Lower leg skin (tissue), 4 donors: ENCODE results near the gene SLC6A2. TPM values are rescaled to one million over a fixed set of nuclear protein-coding genes. Genes with fewer than 3 reads are reported as not detected.
"Not testable (repeated sequence)": the region's sequence is repeated elsewhere in the genome, so short reads cannot be mapped to it uniquely, and the experiment has no call there.

ENCODE experiments used
- DNase-seq, 2 donors: peaks; one replicate each; pipeline ENCODE4 v3.0.0-alpha.2; 2019; ENCODE audit warnings: low spot score in 2 of 2
- H3K4me3 ChIP-seq: fragments of 200-600 bp; sonication (generic); 2 replicates; pipeline ENCODE4 v1.5.1; 2017; ENCODE audit warnings: mild to moderate bottlenecking, low read depth; ENCODE audit not compliant: poor library complexity, severe bottlenecking
- POLR2A ChIP-seq, 2 donors: fragments of 450-650 bp; IDR thresholded peaks; one replicate each; pipeline ENCODE4 v1.6.1; 2016 to 2017; ENCODE audit warnings: antibody characterized with exemption in 2 of 2, mild to moderate bottlenecking in 1 of 2, moderate library complexity in 1 of 2
- WGBS, 2 donors: methylation state at CpG; one replicate each; pipeline ENCODE4 v1.1.5; 2018; 5-methylcytosine and 5-hydroxymethylcytosine counted together
- intact Hi-C: fragments of 100-400 bp; cut with DNase I; formaldehyde crosslinking; loops from one replicate; pipeline ENCODE4 v1.15.0; 2023; ENCODE audit warnings: low total_unique reads
- total RNA-seq, 4 donors: library from RNA; depleted of rRNA; stranded (reverse); fragments of >200 nt; gene quantifications; one replicate each; pipeline ENCODE4 v1.1.0, GENCODE V29; 2016
- TF ChIP-seq, protein P1 (sequence below), 3 donors: fragments of 450-650 bp; IDR thresholded peaks; one replicate each; pipeline ENCODE4 v1.5.1; 2016; ENCODE audit warnings: antibody characterized with exemption in 3 of 3, mild to moderate bottlenecking in 3 of 3, moderate library complexity in 2 of 3

Gene SLC6A2
- total RNA-seq, 4 donors from 2014 or later: 2.3 to 26.1 (median 8.7) TPM

DNA sequence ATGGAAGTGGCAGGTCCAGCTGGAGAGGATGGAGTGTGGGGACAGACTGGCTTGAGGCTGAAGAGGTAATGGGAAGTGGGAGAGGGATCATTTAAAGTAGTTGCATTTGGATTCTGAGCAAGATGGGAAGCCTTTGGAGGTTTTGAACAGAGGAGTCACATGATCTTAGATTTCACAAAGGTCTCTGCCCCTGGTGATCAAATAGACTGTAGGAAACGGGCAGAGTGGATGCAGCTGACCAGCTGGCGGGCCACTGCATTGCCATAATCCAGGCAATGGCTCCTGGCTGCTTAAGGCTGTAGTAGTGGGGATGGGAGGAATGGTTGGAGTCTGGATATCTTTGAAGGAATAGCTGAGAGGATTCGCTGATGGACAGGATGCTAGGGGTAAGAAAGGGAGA, 81.5 kb downstream of the SLC6A2 start:
- DNase-seq: no peak
- WGBS, 2 donors: 70 to 76% methylated on average over 3 of the region's 3 CpGs
- no peak overlapping the region for H3K4me3 ChIP-seq
- intact Hi-C loops: no loop called here
- no peak for TF ChIP-seq POLR2A (IDR thresholded peaks at IDR 0.05)
- TF ChIP-seq, protein P1, sequence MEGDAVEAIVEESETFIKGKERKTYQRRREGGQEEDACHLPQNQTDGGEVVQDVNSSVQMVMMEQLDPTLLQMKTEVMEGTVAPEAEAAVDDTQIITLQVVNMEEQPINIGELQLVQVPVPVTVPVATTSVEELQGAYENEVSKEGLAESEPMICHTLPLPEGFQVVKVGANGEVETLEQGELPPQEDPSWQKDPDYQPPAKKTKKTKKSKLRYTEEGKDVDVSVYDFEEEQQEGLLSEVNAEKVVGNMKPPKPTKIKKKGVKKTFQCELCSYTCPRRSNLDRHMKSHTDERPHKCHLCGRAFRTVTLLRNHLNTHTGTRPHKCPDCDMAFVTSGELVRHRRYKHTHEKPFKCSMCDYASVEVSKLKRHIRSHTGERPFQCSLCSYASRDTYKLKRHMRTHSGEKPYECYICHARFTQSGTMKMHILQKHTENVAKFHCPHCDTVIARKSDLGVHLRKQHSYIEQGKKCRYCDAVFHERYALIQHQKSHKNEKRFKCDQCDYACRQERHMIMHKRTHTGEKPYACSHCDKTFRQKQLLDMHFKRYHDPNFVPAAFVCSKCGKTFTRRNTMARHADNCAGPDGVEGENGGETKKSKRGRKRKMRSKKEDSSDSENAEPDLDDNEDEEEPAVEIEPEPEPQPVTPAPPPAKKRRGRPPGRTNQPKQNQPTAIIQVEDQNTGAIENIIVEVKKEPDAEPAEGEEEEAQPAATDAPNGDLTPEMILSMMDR (IDR thresholded peaks at IDR 0.05): no peak

DNA sequence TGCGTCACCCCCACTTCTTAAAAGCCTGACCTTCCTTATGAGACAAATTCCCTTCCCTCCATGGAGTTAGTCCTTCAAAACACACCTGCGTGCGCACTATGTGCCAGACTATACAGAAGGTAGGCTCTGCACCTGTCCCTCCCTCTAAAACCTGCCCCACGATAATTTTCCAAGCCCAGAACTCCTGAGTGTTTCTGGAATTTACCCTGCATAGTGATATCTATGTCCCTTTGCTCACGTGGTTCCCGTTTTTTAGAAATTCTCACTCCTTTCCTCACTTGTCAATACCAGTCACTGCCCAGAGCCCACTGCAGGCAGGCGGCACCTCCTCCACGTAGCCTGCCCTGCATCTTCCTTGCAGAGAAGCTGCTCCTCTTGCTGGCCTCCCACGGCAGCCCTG, 82.2 kb downstream of the SLC6A2 start:
- 91 to 92% methylated on average over 9 of the region's 9 CpGs for WGBS, 2 donors
- no peak overlapping the region for H3K4me3 ChIP-seq
- intact Hi-C loops: no loop called here

DNA sequence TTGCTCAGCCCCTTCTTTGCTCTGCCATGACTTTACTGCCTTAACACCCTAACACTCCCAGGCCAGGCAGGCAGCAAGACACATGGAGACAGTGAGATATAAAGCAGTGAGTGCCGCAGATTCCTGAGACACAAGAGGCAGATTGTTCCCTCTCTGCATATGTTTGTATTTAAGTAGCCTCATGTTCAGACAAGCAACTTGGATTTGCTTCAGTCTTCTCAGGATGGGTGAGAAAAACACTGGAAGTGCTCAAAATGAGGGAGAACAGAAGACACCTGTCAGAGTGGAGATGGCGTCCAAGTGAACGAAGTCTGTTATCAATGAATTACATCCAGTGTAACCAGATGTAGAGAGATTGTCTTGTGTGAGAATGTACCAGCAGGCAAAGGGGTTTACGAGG, 90.3 kb downstream of the SLC6A2 start:
- DNase-seq: no peak
- TF ChIP-seq, protein P1 (IDR thresholded peaks at IDR 0.05): no peak
- TF ChIP-seq POLR2A (IDR thresholded peaks at IDR 0.05): no peak
- no peak overlapping the region for H3K4me3 ChIP-seq
- 25 to 26% methylated on average over 4 of the region's 4 CpGs for WGBS, 2 donors
- intact Hi-C loops: no loop called here

More for the DNA sequence above, 82.2 kb downstream of the SLC6A2 start:
- no peak for DNase-seq
- TF ChIP-seq, protein P1 (IDR thresholded peaks at IDR 0.05): no peak
- no peak for TF ChIP-seq POLR2A (IDR thresholded peaks at IDR 0.05)

DNA sequence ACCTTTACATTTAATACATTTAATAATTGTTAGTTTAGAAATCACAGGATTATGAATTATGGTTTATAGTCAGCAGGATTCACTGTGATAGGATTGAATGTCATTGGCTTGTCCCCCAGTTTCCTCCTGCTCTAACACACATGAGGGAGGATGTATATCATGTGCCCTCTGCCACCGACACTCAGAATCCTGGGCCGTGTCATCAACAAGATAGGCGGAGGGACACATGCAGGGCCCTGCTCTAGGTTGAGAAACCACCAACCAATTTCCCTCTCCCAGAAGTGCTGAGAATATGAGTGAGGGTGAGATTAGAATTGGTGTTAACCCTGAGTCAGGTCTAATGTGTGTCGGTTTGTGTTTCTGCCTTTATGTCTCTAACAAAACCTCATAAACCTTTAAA, 92.0 kb downstream of the SLC6A2 start:
- WGBS, 2 donors: 72 to 75% methylated on average over 4 of the region's 4 CpGs
- intact Hi-C loops: no loop called here
- no peak for TF ChIP-seq POLR2A (IDR thresholded peaks at IDR 0.05)
- TF ChIP-seq, protein P1 (IDR thresholded peaks at IDR 0.05): no peak
- no peak for DNase-seq
- no peak overlapping the region for H3K4me3 ChIP-seq

DNA sequence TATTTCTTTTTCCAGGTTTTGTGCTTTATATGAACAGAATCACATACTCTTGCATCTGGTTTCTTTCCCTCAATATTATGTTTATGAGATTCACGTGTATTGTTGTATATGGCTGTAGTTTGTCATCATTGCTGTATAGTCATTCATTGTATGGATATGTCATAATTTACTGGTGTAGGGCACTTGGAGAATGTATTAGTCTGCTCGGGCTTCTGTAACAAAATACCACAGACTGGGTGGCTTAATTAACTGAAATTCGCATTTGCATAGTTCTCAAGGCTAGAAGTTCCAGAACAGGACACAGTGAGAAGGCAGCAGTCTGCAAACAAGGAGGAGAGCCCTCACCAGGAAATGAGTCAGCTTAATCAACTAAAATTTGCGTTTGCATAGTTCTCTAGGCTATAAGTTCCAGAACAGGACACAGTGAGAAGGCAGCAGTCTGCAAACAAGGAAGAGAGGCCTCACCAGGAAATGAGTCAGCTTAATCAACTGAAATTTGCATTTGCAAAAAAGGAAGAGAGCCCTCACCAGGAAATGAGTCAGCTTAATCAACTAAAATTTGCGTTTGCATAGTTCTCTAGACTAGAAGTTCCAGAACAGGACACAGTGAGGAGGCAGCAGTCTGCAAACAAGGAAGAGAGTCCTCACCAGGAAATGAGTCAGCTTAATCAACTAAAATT, 96.8 kb downstream of the SLC6A2 start:
- intact Hi-C loops, H3K4me3 ChIP-seq, DNase-seq: not testable (repeated sequence)
- 54 to 59% methylated on average over 5 of the region's 5 CpGs for WGBS, 2 donors

DNA sequence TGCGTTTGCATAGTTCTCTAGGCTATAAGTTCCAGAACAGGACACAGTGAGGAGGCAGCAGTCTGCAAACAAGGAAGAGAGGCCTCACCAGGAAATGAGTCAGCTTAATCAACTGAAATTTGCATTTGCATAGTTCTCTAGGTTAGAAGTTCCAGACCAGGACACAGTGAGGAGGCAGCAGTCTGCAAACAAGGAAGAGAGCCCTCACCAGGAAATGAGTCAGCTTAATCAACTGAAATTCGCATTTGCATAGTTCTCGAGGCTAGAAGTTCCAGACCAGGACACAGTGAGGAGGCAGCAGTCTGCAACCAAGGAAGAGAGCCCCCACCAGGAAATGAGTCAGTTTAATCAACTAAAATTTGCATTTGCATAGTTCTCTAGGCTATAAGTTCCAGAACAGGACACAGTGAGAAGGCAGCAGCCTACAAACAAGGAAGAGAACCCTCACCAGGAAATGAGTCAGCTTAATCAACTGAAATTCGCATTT, 97.4 kb downstream of the SLC6A2 start:
- DNase-seq, intact Hi-C loops, H3K4me3 ChIP-seq: not testable (repeated sequence)
- 47 to 50% methylated on average over 4 of the region's 4 CpGs for WGBS, 2 donors

Other genes with a start within 250 kb of the SLC6A2 start
- gene MMP2, start 176.8 kb upstream of the SLC6A2 start, total RNA-seq: 100 to 1,000 TPM; 152 to 516 (median 223) TPM
- gene LPCAT2, start 146.9 kb upstream of the SLC6A2 start, total RNA-seq: 10 to 100 TPM; 16.9 to 36.9 (median 25.4) TPM
- 100 to 1,000 TPM; 139 to 168 (median 163) TPM for gene CAPNS2, start 89.3 kb upstream of the SLC6A2 start, total RNA-seq
- 1 to 10 TPM in 3 of 4 donors, under 1 TPM in 1; 0.76 to 9.5 (median 2.6) TPM for gene CES1, start 177.1 kb downstream of the SLC6A2 start, total RNA-seq
- gene CES5A, start 219.4 kb downstream of the SLC6A2 start, total RNA-seq: under 1 TPM; 0.34 to 0.56 (median 0.46) TPM